ENCODE data around the gene TFF1.

TFF1 gene

DNA sequence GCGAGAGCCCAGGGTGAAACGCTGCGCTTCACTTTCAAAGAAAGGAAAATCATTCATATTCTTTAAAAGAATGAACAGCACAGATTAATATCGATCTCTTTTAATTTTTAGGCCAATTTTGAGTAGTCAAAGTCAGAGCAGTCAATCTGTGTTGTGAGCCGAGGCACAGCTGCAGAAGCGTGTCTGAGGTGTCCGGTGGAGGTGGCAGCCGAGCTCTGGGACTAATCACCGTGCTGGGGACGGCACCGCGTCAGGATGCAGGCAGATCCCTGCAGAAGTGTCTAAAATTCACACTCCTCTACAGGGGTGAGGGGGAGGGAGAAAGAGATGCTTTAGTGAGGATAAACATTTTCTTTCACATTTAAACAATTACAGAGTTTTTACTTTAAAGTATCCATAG lies 4.1 kb downstream of the TFF1 start:
- H3K27ac ChIP-seq (ENCODE audit: low read depth, low read length, poor library complexity, severe bottlenecking), result no peak overlapping the region
- H3K79me2 ChIP-seq (ENCODE audit: insufficient read depth, low read length), result no peaks in the 10 kb centered on the region
- H3F3A ChIP-seq (ENCODE audit: insufficient read depth, low read length), result no peaks in the 10 kb centered on the region
- H3K9me3 ChIP-seq (ENCODE audit: low read length), result no peaks in the 10 kb centered on the region
- H4K20me1 ChIP-seq (ENCODE audit: insufficient read depth, low read length), result no peaks in the 10 kb centered on the region
- no peaks in the 10 kb centered on the region for H3K36me3 ChIP-seq (ENCODE audit: insufficient read depth, low read length)
- H3K4me2 ChIP-seq (ENCODE audit: low read length), result no peak overlapping the region
- H3K4me3 ChIP-seq (ENCODE audit: low read depth, low read length, poor library complexity, severe bottlenecking), result no peak overlapping the region
- TF ChIP-seq, protein P1, sequence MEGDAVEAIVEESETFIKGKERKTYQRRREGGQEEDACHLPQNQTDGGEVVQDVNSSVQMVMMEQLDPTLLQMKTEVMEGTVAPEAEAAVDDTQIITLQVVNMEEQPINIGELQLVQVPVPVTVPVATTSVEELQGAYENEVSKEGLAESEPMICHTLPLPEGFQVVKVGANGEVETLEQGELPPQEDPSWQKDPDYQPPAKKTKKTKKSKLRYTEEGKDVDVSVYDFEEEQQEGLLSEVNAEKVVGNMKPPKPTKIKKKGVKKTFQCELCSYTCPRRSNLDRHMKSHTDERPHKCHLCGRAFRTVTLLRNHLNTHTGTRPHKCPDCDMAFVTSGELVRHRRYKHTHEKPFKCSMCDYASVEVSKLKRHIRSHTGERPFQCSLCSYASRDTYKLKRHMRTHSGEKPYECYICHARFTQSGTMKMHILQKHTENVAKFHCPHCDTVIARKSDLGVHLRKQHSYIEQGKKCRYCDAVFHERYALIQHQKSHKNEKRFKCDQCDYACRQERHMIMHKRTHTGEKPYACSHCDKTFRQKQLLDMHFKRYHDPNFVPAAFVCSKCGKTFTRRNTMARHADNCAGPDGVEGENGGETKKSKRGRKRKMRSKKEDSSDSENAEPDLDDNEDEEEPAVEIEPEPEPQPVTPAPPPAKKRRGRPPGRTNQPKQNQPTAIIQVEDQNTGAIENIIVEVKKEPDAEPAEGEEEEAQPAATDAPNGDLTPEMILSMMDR (IDR thresholded peaks at IDR 0.05; ENCODE audit: low read length), result no peak
- no peak for TF ChIP-seq EZH2 (IDR thresholded peaks at IDR 0.05; ENCODE audit: borderline replicate concordance, low read length)
- H2AFZ ChIP-seq (ENCODE audit: low read length), result no peak overlapping the region
- H3K27me3 ChIP-seq (ENCODE audit: insufficient read depth, low read length), result peaks cover 13% of the 10 kb centered on the region; the same call in 1 of the 2 replicates
- no peak overlapping the region for H3K9ac ChIP-seq (ENCODE audit: low read length)
- no peaks in the 10 kb centered on the region for H3K9me2 ChIP-seq (ENCODE audit: low read depth, low read length)
- H3K4me1 ChIP-seq (ENCODE audit: insufficient read depth, low read length, severe bottlenecking), result no peaks in the 10 kb centered on the region

DNA sequence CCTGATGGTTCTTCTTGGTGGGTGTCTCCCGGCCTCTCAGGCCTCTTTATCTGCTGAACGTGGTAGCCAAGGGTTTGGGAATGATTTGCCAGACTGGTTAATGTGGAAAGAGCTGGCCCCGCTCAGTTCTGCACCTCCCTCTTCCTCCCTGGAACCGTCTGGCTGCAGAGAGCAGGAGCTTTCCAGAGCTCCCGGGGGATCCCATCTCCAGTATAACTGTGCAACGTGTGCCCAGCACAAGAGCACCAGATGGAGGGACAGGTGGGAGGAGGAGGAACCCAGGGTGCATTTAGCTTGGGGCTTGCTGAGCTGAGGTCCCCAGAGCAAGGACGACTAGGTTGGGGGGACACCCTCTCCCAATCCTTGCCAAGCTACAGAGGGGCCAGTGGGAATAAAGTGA lies 5.0 kb downstream of the TFF1 start:
- TF ChIP-seq EZH2 (IDR thresholded peaks at IDR 0.05; ENCODE audit: borderline replicate concordance, low read length), result no peak
- TF ChIP-seq, protein P1 (IDR thresholded peaks at IDR 0.05; ENCODE audit: low read length), result no peak
- H3K4me3 ChIP-seq (ENCODE audit: low read depth, low read length, poor library complexity, severe bottlenecking), result no peak overlapping the region
- no peaks in the 10 kb centered on the region for H3F3A ChIP-seq (ENCODE audit: insufficient read depth, low read length)
- no peak overlapping the region for H3K9ac ChIP-seq (ENCODE audit: low read length)
- no peak overlapping the region for H2AFZ ChIP-seq (ENCODE audit: low read length)
- H3K36me3 ChIP-seq (ENCODE audit: insufficient read depth, low read length), result no peaks in the 10 kb centered on the region
- no peaks in the 10 kb centered on the region for H3K4me1 ChIP-seq (ENCODE audit: insufficient read depth, low read length, severe bottlenecking)
- H3K27me3 ChIP-seq (ENCODE audit: insufficient read depth, low read length), result peaks cover 13% of the 10 kb centered on the region; the same call in 1 of the 2 replicates
- no peak overlapping the region for H3K4me2 ChIP-seq (ENCODE audit: low read length)
- no peaks in the 10 kb centered on the region for H3K79me2 ChIP-seq (ENCODE audit: insufficient read depth, low read length)
- no peaks in the 10 kb centered on the region for H3K9me2 ChIP-seq (ENCODE audit: low read depth, low read length)
- no peaks in the 10 kb centered on the region for H3K9me3 ChIP-seq (ENCODE audit: low read length)
- no peak overlapping the region for H3K27ac ChIP-seq (ENCODE audit: low read depth, low read length, poor library complexity, severe bottlenecking)
- no peaks in the 10 kb centered on the region for H4K20me1 ChIP-seq (ENCODE audit: insufficient read depth, low read length)

DNA sequence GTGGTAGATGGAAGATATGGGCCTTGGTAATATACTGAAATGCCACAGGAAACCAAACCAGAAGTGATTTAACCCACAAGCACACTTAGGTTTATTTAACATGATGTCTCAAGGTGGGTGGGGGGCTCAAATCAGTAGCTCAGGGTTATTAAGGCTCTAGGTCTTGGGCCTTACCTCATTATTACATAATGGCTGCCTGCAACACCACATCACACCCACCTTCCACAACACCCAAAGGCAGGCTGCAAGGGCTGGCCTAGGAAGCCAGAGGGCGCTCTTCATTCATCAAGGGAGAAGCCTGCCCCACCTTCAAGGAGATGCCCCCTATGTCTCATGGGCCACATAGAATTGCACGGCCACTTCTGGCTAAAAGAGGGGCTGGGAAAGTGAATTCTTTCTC lies 6.0 kb downstream of the TFF1 start:
- Histone ChIP-seq H2AFZ (ENCODE audit: low read length) (no peak overlapping the region), H3F3A (ENCODE audit: insufficient read depth, low read length) (no peaks in the 10 kb centered on the region), H3K9ac (ENCODE audit: low read length) (no peak overlapping the region), H3K4me2 (ENCODE audit: low read length) (no peak overlapping the region), H3K36me3 (ENCODE audit: insufficient read depth, low read length) (no peaks in the 10 kb centered on the region), H3K9me3 (ENCODE audit: low read length) (peaks cover 2% of the 10 kb centered on the region; the same call in 1 of the 2 replicates), H3K4me3 (ENCODE audit: low read depth, low read length, poor library complexity, severe bottlenecking) (no peak overlapping the region), H3K27me3 (ENCODE audit: insufficient read depth, low read length) (peaks cover 20% of the 10 kb centered on the region; the same call in 1 of the 2 replicates), H3K27ac (ENCODE audit: low read depth, low read length, poor library complexity, severe bottlenecking) (no peak overlapping the region), H3K4me1 (ENCODE audit: insufficient read depth, low read length, severe bottlenecking) (no peaks in the 10 kb centered on the region), H3K9me2 (ENCODE audit: low read depth, low read length) (no peaks in the 10 kb centered on the region), H3K79me2 (ENCODE audit: insufficient read depth, low read length) (no peaks in the 10 kb centered on the region), H4K20me1 (ENCODE audit: insufficient read depth, low read length) (no peaks in the 10 kb centered on the region)
- TF ChIP-seq, protein P1 (IDR thresholded peaks at IDR 0.05; ENCODE audit: low read length), result peak; percentile 27
- no peak for TF ChIP-seq EZH2 (IDR thresholded peaks at IDR 0.05; ENCODE audit: borderline replicate concordance, low read length)

All from OCI-LY1 (cell line).